GM18499 (cell line): Measurements from ENCODE around the gene STN1.

ENCODE experiments used
- ATAC-seq: cut with Tn5 transposase; IDR thresholded peaks from one replicate; pipeline ENCODE4 v1.9.1; 2021; ENCODE audit warnings: moderate number of reproducible peaks; ENCODE audit not compliant: insufficient read depth, unreplicated experiment

STN1 gene

DNA sequence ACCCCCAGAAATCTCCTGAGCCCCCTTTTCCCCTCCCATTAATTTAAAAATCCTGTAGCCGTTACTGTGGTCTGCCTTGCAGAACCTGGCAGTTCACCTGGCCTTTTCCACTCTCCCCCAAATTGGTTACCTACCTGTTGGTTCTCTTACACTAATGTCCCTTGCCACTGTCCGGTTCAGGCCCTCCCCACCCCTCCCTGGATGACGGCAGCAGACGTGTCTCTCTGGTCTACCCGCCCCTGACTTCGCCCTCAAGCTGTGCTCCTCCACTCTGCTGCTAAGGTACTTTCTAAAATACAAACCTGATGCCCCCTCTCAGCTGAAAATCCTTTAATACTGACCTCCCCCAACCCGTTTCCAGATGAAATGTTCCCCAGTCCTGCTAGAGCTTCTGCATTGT is 47.0 kb downstream of the STN1 start:
- ATAC-seq = no peak

DNA sequence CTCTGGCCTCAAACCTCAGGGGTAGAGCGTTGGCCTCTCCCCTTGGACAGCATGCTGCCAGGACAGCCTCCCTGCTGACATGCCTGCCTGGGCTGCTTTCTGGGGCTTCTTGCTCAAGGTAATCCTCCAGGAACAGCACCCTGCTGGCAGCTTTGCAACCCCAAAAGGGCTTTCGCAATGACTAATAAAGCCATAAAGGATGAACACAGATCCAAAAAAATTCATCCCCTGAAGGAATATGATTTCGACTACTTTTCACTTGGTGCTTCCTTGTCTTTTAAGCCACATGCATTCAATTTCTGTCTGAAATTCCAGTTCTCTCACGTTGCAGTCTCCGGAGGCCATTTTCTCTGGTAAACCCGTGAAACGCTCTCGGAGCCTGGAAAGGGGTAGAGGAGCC is 47.5 kb downstream of the STN1 start:
- no peak for ATAC-seq

DNA sequence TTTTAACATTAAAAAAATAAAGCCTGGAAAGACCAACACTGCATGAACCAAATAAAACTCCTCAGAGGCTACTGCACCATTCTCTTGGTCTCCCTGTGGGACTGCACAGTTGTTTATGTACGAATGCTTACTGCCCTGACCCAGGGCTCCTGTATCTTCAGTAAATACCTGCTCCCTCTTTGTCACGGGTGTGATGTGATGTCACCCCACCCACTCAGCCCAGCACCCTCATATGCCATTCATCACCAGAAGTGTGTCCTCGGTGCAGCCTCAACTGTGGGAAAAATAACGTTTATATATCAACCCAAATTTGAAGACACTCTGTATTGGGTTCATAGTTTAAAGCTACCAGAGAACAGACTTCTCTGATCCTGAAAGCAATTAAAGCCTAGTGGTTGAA is 48.6 kb downstream of the STN1 start:
- no peak for ATAC-seq

DNA sequence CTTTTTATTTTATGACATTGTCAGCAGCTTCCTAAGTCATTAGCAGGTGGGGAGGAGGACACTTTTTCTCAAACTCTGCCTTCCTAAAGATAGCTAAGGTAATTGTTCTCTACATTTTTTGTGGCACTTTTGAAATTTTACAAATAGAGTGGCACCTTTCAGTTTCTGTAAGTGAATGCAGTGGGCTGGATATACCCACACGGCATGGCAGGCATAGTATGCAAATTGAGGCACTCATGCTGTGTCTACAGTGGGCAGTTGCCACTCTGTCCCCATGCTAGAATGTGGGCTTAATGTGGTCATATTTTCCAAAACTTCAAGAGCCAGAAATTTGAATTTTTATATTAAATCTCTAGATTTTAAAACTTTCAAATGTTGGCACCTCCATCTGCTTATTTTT is 49.8 kb downstream of the STN1 start:
- no peak for ATAC-seq

DNA sequence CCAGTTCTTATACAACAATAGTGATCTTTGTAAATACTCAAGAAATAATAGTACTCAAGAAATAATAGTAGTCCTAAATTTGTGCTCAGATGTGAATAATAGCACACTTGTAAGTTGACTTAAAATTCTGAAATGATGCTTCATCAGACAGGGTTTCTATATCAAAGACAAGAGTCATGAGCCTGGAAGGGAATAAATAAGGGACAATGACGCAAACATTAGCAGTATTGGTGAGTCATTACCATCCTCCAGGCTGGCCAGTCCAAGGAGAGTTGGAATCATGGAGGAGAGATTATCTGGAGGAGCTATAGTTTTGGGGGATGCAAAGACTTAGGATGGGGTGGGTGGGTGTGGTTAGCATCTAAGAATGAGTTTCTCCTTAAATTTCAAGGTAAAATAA is 56.5 kb downstream of the STN1 start:
- no peak for ATAC-seq

DNA sequence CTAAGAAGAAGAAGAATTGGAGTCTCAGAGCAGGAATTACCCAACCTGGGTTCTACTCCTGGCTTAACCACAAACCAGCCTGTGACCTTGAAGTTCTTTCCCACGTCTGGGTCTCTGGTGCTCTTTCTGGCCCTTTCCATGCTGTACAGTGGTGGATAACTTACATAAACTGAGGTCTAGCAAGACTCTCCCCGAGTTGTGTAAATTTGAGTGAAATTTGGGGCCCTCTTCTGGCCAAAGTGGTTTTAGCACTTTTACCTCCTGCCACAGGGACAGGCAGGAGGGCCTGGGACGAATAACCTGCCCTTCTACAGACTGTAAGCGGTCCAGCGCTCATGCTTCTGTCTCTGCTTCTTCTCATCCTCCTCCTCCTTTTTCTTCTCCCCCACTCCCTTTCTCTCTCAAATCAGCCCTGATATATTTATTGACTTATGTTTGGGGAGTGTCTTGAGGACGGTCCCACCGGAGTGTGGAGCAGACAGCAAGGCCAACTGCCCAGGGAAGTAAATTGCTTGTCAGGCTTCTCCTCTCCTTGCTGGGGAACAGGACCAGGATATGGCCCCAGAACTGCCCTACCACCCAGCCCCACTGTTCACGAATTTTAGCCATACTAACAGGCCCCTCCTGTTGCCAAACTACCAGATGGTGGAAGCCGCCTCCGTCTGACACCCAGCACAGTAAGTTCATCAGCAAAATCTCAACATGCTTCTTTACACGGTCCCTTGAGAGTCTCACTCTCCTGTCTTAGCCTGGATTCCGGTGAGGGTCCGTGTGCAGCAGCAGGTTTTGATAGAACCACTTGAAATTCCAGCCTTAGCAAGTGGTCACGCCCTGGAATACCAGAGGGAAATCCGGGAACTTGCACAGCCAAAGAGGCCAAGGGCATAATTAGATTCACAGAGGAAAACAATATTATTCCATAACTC is 58.6 kb downstream of the STN1 start:
- ATAC-seq = no peak

DNA sequence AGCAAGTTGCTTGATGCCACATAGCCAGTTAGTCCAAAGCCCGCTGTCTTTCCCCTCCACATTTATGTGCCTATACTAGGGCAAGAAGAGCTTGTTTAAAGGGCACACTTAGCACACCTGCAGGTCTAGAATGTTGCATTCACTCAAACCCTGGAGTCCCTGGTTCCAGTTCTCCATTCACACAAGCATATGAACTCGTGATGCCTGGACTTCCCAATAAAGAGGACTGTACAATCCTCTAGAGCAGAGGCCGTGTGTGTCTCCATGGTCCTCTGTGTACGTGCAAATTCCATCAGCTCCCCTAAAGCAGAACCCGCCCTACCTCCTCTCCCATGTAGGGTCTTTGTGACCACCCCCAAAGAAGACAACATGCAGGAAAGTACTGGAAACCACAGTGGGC is 59.6 kb downstream of the STN1 start:
- ATAC-seq = no peak

DNA sequence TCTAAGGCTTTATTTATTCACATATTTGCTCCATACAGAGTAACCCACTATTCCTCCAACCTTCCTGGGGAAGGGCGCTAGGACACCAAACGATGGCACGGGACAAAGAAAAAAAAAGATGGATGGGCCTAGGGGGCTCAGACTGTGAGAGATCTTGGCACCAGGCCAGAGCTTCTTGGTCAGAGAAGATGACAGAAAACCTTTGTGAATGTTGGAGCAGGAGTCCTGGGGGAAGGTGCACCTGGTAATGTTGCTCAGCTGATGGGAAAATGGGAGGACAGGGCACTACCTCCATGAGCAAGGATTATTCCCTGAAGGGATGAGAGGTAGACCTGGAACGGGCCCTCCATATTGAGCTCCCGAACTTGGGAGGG is 61.2 kb downstream of the STN1 start:
- no peak for ATAC-seq

DNA sequence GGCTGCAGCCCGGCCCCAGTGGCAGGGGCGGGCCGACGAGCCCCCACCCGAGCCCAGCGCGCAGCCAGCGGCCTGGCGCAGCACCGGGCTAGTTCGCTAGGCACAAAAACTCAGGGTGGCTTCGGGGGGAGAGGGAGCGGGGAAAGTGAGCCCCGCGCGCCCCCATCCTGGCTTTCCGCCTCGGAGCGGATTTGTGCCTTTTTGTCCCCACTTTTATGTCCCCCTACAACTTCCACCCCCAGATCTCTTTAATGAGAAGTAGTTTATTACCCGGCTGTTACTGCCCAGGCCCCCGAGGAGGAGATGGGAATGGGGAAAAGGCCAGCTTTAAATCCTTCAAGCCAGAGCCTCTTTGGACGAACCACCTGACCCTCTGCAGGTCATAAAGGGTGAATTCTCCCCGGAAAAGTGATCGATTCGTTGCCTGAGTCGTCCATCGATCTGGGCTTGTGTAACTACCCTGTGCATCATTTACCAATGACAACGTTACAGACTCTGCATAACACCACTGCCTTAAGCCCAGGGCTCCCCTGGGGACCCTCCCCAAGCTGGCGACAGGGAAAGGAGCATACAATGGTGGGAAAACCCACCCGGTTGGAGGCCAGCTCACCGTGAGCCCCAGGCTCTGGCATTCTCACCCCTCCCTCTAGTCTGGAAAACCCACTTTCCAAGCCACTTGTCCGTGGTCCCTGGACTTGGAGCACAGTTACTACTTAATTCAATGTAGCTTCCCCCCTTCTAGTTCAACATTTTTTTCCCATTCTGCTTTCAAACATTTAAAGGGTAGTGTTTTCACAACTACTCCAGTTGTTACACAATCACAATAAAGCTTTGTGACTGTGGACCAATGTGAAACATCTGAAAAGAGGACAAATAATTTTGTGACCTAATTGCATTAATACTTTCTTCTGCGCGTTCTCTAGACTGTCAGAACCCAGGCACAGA is 61.9 kb downstream of the STN1 start:
- no peak for ATAC-seq

DNA sequence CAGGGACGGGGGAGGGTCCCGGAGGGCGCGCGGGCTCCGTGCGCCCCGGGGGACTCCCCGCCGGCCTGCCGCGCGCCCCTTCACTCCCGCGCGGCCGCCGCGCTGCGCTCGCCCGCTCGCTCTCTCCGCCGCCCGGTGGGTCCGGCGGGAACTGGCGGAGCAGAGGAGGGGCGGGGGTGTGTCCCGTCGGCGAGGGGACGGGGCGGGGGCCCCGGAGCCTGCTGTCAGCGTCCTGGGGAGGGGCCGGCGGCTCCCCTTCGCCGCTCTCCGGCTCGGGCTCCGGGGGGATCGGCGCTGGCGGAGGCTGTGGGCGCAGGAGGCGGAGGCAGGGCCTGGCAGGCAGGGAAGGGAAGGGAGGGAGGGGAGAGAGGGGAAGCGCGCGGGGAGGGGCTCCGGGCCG is 62.6 kb downstream of the STN1 start, which contains the start of gene SH3PXD2A:
Gene SH3PXD2A (minus strand): TSS at position 153 of the 400 bp plus-strand sequence. CDS start 310 bp downstream, outside the sequence.
- no peak for ATAC-seq

DNA sequence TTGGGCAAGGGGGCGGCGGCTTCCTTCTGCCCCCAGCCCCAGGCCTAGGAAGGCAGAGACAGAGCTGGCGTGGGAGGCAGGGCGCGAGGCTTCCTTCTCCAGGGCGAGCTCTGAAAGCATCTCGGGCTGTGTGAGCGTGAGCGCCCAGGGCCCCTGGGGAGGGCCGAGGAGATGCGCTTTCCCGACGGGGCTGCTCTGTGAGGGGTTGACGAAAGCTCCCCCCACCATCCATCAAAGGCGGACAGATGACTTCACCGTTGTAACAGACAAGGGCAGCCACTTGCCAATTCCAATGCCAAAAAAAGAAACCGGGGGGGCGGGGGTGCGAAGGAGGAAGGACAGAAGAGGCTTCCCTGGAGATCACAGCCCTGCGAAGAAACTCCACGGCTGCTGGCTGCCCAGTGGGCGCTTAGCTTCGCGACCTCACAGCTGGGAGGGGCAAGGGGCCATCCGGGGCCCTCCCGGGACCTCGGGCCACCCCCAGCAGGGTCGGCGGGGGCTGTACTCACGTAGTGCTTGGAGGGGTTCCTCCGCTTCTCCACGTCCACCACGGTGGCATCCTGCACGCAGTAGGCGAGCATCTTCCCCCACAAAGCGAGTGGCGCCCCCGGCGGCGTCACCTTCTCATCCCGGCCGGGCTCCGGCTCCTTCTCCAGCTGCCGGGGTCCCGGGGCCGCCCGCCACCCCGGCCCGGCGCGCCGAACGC is 63.1 kb downstream of the STN1 start:
- ATAC-seq = no peak

DNA sequence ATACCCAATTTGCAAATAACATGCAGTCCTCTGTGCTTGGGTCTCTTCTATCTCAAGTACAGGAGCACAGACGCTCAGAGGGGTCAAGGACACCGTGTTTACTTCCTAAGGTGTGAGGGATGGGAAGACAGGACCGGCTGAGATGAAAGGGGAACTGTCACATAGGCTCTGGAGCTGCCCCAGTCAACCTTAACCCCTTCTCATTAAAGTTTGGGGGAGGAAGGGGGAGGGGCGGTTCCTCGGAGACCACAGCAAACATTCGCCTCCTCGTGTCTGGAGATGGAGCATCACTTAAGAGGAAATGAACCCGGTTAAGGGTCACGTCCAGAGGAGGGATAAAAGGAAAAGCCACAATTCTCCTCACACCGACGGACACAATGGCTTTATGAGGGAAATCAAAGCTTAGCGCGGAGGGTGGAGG is 63.7 kb downstream of the STN1 start:
- no peak for ATAC-seq

DNA sequence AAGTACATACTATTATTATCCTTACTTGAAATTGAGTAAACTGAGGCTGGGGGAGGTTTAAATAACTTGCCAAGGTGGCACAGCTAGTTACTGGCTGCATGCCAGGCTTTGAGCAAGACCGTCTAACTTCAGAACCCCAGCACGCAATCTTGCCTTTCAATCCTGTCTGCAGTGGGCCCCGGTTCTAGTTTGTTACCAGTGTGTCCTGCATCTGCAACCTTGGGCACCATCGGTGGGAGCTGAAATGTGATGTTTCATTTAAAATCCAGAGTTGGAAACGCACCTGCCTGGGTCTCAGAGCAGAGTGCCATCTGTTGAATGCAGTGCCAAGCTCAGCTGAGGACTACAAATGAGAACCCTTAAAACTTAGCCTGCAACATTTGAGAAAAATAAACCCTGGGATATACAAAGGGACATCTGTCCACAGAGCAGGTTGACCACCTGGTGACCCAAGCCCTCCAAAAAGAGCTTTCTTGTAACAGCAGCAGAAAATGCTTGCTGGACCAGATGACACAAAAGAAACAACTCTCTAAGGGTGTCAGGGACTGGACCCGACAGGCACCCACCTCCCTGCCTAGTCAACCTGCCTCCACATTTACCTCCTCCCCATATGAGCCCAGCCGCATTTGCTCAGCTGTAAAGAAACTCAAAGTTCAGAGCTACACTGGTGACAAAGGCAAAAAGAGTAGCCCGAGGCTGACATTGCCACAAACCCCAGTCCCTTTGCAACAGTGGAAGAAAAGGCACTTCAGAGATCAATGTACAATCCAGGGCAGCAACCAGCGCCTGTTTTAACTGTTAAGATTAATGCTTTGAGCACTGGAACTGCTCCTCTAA is 64.3 kb downstream of the STN1 start:
- no peak for ATAC-seq

DNA sequence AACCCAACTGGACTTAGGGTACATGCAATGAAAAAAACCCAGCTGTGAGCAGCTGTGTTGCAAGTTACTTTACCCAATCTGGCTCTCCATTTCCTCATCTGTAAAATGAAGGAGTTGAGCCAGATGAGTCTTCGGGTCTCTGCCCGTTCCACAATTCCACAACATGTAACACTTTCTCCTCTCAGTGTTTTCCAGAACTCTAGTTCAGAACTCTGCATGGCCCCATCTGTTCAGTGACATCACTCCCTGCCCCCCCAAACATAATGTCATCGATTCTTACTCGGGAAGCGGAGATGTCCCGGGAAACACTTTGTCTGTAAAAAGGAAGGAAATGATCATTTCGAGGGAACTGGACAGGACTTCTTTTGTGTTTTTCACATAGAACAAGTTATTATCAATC is 65.1 kb downstream of the STN1 start:
- no peak for ATAC-seq

DNA sequence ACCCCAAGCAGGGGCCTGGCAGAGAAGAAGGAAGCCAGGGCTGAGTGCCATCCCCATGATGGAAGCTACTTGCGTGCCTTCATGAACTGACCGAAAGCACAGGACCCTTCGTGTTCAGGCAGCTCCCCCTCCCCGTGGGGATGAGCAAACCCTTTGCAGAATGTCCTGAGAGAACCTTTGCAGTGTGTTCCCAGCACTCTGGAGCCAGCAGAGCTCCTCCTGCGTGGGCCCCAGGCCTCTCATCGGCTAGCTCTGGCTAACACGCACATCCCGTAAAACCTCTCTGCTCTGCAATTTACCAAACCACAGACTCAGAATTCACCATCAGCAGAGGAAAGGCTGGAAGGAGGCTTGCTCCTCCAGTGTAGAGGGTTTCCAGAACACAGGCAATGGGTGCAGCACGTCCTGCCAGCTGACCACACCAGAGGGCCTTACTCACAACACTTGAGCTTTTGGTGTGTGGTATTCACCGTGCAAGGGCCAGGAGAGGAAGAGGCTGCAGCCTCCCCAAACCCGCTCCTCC is 65.7 kb downstream of the STN1 start:
- no peak for ATAC-seq

DNA sequence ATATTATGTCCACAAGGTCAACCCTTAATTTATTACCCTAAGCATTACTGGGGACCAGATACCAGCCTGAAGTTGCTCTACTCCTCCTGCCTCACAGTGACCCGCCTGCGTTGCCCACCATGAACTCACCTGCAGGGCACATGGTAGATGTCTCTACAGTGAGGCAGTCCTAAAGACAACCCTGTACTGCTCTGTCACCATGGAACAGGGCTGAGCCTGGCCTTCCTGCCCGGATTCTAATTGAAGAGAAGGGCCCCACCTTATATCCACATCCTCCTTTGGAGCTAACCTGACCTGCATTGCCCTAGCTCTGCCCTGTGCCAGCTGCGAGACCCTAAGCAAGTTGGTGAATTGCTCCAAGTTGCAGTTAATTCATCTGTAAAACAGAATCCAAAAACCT is 66.7 kb downstream of the STN1 start:
- no peak for ATAC-seq

DNA sequence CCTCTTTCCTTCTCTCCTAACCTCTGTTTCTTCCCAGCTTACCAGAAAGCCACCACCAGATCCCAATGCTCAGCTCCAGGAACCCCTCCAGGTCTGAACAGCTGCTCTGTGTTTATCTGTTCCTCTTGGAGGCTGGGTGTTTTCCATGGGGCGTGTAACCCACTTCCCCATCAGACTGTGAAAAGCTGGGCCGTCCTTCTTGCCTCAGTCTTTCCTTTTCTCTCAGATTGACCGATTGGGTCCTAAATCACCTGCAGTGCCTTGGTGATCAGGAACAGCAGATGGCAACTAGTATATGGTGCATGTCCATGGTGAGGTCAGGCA is 67.5 kb downstream of the STN1 start:
- ATAC-seq = no peak

DNA sequence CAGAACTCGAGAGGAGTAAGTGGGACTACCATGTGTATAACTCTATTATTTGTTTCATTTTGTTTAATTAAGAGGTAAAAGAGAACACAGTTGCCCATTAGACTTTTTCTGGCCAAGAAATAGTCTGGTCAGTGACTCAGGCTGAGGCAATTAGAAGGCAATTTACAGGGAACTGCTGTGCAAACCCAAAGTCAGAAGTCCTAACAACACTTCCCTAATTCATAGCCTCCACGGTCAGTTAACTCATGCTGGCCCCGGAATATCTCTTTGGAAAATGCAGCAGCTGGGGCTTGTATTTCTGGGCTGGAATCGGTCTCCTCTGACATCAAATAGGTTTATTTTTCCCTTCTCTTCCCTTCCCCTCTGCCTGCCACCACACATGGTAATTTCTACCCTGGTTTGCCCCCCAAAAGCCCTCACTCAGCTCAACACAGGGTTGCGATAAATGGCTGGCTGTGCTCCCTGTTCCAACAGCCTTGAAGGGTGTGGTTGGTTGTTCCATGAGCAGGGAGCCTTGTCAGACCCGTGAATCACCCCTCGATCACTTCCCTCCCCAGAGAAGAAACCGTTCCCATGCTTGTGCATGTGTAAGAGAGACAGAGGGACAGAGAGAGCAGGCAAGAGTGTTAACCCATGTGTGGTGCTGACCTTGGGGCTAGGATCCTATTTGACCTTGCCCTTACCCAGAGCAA is 68.0 kb downstream of the STN1 start:
- no peak for ATAC-seq
